Kidney (tissue), 14 donors: ENCODE results near the gene HES2. TPM values are rescaled to one million over a fixed set of nuclear protein-coding genes. Genes with fewer than 3 reads are reported as not detected.
A peak's percentile ranks its signal among the peaks of the same experiment; 100 is the strongest.

ENCODE experiments used
- DNase-seq, 5 donors: peaks; one replicate each; pipeline ENCODE4 v3.0.0-alpha.2; 2013 to 2020
- FAIRE-seq: peaks from 2 replicates; lab custom pipeline; 2012; peaks lifted over from hg19 to GRCh38; lab: Jason Lieb, UNC
- H3K27ac ChIP-seq, 2 donors: one replicate each; pipeline ENCODE4 v1.7.0; 2013; ENCODE audit warnings: low read depth in 2 of 2, low read length in 2 of 2, inconsistent platforms in 1 of 2
- H3K27me3 ChIP-seq: one replicate; pipeline ENCODE4 v1.7.1; 2013; ENCODE audit warnings: low read length, inconsistent platforms; ENCODE audit not compliant: control insufficient read depth, insufficient read depth
- H3K36me3 ChIP-seq, 3 donors: one replicate each; pipeline versions ENCODE4 v1.7.0 to v1.7.1; 2013; ENCODE audit warnings: low read length in 3 of 3, control low read depth in 1 of 3, inconsistent platforms in 1 of 3; ENCODE audit not compliant: insufficient read depth in 3 of 3, control insufficient read depth in 2 of 3
- H3K4me1 ChIP-seq, 3 donors: one replicate each; pipeline versions ENCODE4 v1.7.0 to v1.7.1; 2013; ENCODE audit warnings: low read length in 3 of 3, inconsistent platforms in 1 of 3, low read depth in 1 of 3; ENCODE audit not compliant: control insufficient read depth in 2 of 3, insufficient read depth in 2 of 3
- H3K4me3 ChIP-seq, 3 donors: one replicate each; pipeline versions ENCODE4 v1.7.0 to v1.8.1; 2013; ENCODE audit warnings: low read length in 3 of 3, control low read depth in 1 of 3, inconsistent platforms in 1 of 3
- H3K9ac ChIP-seq, 3 donors: one replicate each; pipeline versions ENCODE4 v1.7.0 to v1.7.1; 2013; ENCODE audit warnings: low read length in 3 of 3, control low read depth in 1 of 3, inconsistent platforms in 1 of 3
- H3K9me3 ChIP-seq, 3 donors: one replicate each; pipeline versions ENCODE4 v1.7.0 to v1.7.1; 2013; ENCODE audit warnings: low read length in 3 of 3, control low read depth in 1 of 3, inconsistent platforms in 1 of 3; ENCODE audit not compliant: control insufficient read depth in 2 of 3, insufficient read depth in 1 of 3
- intact Hi-C: fragments of 100-400 bp; cut with DNase I; formaldehyde crosslinking; loops from one replicate; pipeline ENCODE4 v1.11.1; 2022
- polyA plus RNA-seq: library from polyadenylated mRNA; stranded (reverse); fragments of 350-450 nt; fragmentation: Illumina TruSeq; extraction: RNeasy Lipid Tissue Mini Kit (QIAGEN cat#74804); gene quantifications from one replicate; pipeline ENCODE4 v1.2.3, GENCODE V29; 2014; ENCODE audit warnings: low read depth, low replicate concordance; ENCODE audit not compliant: insufficient read depth
- total RNA-seq: library from RNA; stranded (reverse); fragmentation: NEBNext Ultra II Directional; extraction: Animal tissue kit (Norgen Biotek cat#: 25700); gene quantifications from one replicate; pipeline ENCODE4 v1.2.1, GENCODE V29; 2021
- TF ChIP-seq, protein P1 (sequence below): IDR thresholded peaks from 3 replicates; pipeline ENCODE4 v1.5.1; 2012; ENCODE audit warnings: mild to moderate bottlenecking, moderate library complexity, borderline replicate concordance; ENCODE audit not compliant: insufficient read depth; ENCODE audit errors: extremely low read depth
- donor health status: control.
- donor health status: control.
- donor health status: control.
- donor health status: control.
- donor health status: control.
- donor health status: DM: yes; HTN: yes; CAD: no.
- donor health status: Normal renal cell carcinoma (clear cell type).

The HES2 gene
- total and polyA plus RNA-seq, 2 donors from 2014 or later, result 1.3 to 1.6 TPM

DNA sequence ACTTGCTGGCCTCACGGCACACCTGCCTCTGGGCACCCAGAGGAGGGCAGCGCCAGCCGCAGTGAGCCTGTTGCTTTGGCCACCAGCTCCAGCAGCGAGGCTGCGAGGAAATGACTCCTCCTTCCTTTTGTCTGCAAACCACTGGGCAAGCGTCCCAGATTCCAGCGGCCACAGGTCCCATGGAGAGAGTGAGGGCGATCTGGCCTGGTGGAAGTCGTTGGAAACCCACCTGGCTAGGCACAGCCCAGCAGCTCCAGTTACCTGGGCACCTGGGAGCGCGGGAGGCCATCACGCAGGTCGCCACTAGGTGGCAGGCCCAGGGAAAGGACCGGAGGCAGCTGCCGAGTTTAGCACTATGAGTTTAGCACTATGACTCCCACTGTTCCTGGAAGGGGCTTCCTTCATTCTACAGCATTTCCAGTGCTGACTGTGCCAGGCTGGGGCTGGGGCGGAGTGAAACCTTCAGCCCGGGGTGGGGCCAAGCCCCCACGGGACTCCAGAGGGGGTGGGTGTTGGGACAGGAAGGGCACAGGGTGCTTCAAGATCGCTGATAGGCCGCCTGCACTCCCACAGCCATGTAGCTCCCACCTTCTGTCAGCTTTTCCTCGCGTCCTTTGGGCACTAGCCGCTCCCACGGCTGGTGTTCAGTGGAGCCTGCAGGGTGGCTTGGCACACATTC lies 3.7 kb upstream of the HES2 start:
- no peak for FAIRE-seq
- peaks cover 0 to 37% (median 13%) of the 10 kb centered on the region in 3 donors for H3K4me1 ChIP-seq
- intact Hi-C loops, result no loop called here

DNA sequence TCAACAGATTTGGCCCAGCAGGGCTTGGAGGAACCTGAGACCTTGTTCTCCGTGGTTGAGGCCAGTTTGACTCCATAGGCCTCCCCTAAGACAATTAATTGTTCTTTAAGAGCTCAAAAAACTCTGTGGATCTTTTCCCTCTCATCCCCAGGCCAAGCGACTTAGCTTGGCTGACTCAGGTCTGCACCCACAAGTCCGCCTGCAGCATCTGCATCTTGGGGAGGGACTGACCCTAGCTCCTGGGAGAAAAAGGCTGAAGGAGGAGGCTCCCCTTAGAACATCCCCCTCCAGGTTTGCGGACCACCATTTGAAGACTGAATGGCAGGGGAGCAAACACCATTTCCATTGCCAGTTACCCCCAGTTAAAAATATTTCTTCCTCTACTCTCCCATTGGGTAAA lies 1.5 kb upstream of the HES2 start:
- Histone ChIP-seq H3K9ac (no peak overlapping the region), H3K9me3 (no peaks in the 10 kb centered on the region), H3K36me3 (no peaks in the 10 kb centered on the region), H3K27ac (no peak overlapping the region), H3K27me3 (peaks cover 25% of the 10 kb centered on the region), H3K4me3 (no peak overlapping the region), H3K4me1 (peaks cover 0 to 30% (median 10%) of the 10 kb centered on the region in 3 donors)
- intact Hi-C loops, result no loop called here
- no peak for FAIRE-seq
- peak in 1 of 5 donors; percentile 45 for DNase-seq
- TF ChIP-seq, protein P1, sequence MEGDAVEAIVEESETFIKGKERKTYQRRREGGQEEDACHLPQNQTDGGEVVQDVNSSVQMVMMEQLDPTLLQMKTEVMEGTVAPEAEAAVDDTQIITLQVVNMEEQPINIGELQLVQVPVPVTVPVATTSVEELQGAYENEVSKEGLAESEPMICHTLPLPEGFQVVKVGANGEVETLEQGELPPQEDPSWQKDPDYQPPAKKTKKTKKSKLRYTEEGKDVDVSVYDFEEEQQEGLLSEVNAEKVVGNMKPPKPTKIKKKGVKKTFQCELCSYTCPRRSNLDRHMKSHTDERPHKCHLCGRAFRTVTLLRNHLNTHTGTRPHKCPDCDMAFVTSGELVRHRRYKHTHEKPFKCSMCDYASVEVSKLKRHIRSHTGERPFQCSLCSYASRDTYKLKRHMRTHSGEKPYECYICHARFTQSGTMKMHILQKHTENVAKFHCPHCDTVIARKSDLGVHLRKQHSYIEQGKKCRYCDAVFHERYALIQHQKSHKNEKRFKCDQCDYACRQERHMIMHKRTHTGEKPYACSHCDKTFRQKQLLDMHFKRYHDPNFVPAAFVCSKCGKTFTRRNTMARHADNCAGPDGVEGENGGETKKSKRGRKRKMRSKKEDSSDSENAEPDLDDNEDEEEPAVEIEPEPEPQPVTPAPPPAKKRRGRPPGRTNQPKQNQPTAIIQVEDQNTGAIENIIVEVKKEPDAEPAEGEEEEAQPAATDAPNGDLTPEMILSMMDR, result no peak

More for the DNA sequence above, 3.7 kb upstream of the HES2 start:
- peak; percentile 81 to 92 (median 81) for DNase-seq
- no peaks in the 10 kb centered on the region for H3K36me3 ChIP-seq
- no peaks in the 10 kb centered on the region for H3K9me3 ChIP-seq
- no peak overlapping the region for H3K27ac ChIP-seq
- no peak overlapping the region for H3K9ac ChIP-seq
- H3K4me3 ChIP-seq, result no peak overlapping the region
- H3K27me3 ChIP-seq, result peaks cover 14% of the 10 kb centered on the region
- TF ChIP-seq, protein P1, result peak; percentile 63

DNA sequence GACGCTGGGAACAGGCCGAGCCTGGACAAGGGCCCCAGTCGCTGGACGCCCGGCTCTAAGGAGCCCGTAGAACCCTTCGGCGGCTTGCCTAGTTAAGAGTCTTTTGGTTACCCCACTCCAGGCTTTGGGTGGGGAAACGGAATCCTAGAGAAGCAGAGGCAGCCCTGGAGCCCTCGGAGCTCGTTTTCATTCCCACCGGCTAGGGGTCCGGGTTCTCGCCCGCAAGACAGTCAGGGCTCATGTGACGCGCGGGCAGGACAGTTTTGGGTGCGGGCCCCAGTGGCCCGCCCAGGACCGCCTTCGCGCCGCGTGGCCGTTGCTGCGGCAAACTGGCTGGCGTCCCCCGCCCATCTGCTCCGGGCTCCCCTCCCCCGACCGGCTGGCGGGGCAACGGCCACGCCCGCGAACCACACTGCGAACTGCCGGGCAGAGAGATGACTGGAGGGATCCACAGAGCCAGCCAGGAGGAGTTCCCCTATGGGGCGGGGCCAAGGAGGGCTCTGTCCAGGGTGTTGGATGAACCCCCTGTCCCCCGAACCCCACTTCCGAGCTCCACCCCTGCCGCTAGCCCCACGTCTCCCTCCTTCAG lies 829 bp upstream of the HES2 start:
- TF ChIP-seq, protein P1, result no peak
- no peak for FAIRE-seq
- no peaks in the 10 kb centered on the region for H3K36me3 ChIP-seq
- peaks cover 26% of the 10 kb centered on the region for H3K27me3 ChIP-seq
- no peak overlapping the region for H3K4me3 ChIP-seq
- peaks cover 0 to 24% (median 10%) of the 10 kb centered on the region in 3 donors for H3K4me1 ChIP-seq
- intact Hi-C loops, result no loop called here
- H3K9ac ChIP-seq, result no peak overlapping the region
- DNase-seq, result peak in 2 of 5 donors; percentile 66 to 70
- no peak overlapping the region for H3K27ac ChIP-seq
- H3K9me3 ChIP-seq, result no peaks in the 10 kb centered on the region
